HPDE6-E6E7 (cell line): Measurements from ENCODE around the gene RYR2.
"Not testable (repeated sequence)": the region's sequence is repeated elsewhere in the genome, so short reads cannot be mapped to it uniquely, and the experiment has no call there.

ENCODE experiments used
- DNase-seq: peaks from one replicate; pipeline ENCODE4 v3.0.0; 2011; ENCODE audit warnings: missing footprints; ENCODE audit errors: extremely low spot score

Gene RYR2

GRCh38 chr1:237255071-237255470, 213.1 kb downstream of the RYR2 start:
- no peak for DNase-seq

- DNase-seq: no peak
Measured at GRCh38 chr1:237258871-237259270, 216.9 kb downstream of the RYR2 start.

- no peak for DNase-seq
Measured at GRCh38 chr1:237261198-237261597, 219.2 kb downstream of the RYR2 start.

GRCh38 chr1:237267743-237268142, 225.8 kb downstream of the RYR2 start:
- no peak for DNase-seq

- DNase-seq: no peak
Measured at GRCh38 chr1:237269938-237270337, 228.0 kb downstream of the RYR2 start.

- no peak for DNase-seq
Measured at GRCh38 chr1:237270353-237270752, 228.4 kb downstream of the RYR2 start.

- not testable (repeated sequence) for DNase-seq
Measured at GRCh38 chr1:237277994-237278393, 236.0 kb downstream of the RYR2 start.

- no peak for DNase-seq
Measured at GRCh38 chr1:237279629-237280028, 237.6 kb downstream of the RYR2 start.

- DNase-seq: no peak
Measured at GRCh38 chr1:237281481-237281880, 239.5 kb downstream of the RYR2 start.

- no peak for DNase-seq
Measured at GRCh38 chr1:237282208-237282783, 240.3 kb downstream of the RYR2 start.

- DNase-seq: no peak
Measured at GRCh38 chr1:237287876-237288521, 246.0 kb downstream of the RYR2 start.

GRCh38 chr1:237293804-237294203, 251.8 kb downstream of the RYR2 start:
- DNase-seq: no peak

- DNase-seq: no peak
Measured at GRCh38 chr1:237296861-237297260, 254.9 kb downstream of the RYR2 start.

- DNase-seq: no peak
Measured at GRCh38 chr1:237300642-237301041, 258.7 kb downstream of the RYR2 start.

- no peak for DNase-seq
Measured at GRCh38 chr1:237303929-237304328, 261.9 kb downstream of the RYR2 start.

GRCh38 chr1:237306726-237307125, 264.7 kb downstream of the RYR2 start:
- no peak for DNase-seq

- DNase-seq: no peak
Measured at GRCh38 chr1:237309595-237310118, 267.7 kb downstream of the RYR2 start.

GRCh38 chr1:237316352-237316751, 274.4 kb downstream of the RYR2 start:
- DNase-seq: no peak

GRCh38 chr1:237318748-237319147, 276.8 kb downstream of the RYR2 start:
- DNase-seq: no peak

GRCh38 chr1:237320890-237321289, 278.9 kb downstream of the RYR2 start:
- DNase-seq: no peak

GRCh38 chr1:237324226-237324625, 282.2 kb downstream of the RYR2 start:
- DNase-seq: no peak

GRCh38 chr1:237327061-237327460, 285.1 kb downstream of the RYR2 start:
- no peak for DNase-seq

- DNase-seq: no peak
Measured at GRCh38 chr1:237340892-237341291, 298.9 kb downstream of the RYR2 start.

- no peak for DNase-seq
Measured at GRCh38 chr1:237341391-237341790, 299.4 kb downstream of the RYR2 start.
